ENCODE measurements around the gene RAB24. TPM values are rescaled to one million over a fixed set of nuclear protein-coding genes. Genes with fewer than 3 reads are reported as not detected.
"Not testable (repeated sequence)": the region's sequence is repeated elsewhere in the genome, so short reads cannot be mapped to it uniquely, and the experiment has no call there.

Gene RAB24
- total RNA-seq, 1 donor from 2014 or later, result 61.0 TPM

DNA sequence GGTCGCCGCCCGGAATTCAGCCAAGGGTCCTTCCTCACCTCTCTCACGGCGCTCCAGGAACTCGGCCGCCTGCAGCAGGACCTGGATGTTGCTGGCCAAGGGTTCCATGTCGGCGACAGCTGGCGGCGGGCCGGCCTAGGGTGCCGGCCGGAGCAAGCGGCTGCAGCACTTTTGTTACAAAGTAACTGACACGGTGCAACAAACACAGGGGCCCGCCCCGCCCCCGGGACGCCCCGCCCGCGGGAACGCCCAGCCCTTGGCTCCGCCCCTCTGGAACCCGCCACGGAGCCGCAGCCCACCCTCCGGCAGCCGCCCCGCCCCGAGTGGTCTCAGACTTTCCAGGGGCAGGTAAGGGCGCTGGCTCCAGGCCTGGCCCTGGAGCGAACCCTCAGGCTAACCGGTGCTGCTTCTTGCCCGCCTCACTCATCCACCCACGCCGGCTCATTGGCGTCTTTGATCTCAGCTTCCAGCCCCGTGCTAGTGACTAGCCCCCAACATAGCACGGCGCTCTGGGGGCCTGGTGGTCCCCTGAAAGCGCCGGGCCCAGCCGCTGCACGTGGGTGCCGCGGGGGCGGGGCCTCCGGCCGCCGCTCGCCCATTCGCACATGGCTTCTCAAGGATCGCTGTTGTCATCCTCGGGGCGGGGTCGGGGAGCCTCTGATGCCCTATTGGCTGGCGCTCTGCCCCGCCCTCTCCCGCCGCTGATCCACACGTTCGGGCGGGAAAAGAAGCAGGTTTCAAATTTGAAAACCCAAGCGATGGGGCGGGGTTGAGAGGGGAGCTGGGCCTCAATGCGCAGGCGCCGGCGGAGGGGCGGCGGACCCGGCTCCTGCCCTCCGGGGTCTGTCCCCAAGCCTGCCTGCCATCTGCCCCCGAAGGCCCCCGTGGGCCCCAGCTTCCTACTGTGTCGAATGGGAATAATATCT is 8.5 kb upstream of the RAB24 start, which contains the start of gene MXD3:
MXD3 (minus strand) TSS at position 176 of the 926 bp plus-strand sequence; CDS start at position 108, 68 bp downstream.
- DNase-seq (ENCODE audit: low spot score), result peak; percentile 96

- no peak for DNase-seq (ENCODE audit: low spot score)
Observed at GRCh38 chr5:177311392-177311722, 7.8 kb upstream of the RAB24 start.

- no peak for DNase-seq (ENCODE audit: low spot score)
Observed at GRCh38 chr5:177310757-177311391, 7.4 kb upstream of the RAB24 start.

DNA sequence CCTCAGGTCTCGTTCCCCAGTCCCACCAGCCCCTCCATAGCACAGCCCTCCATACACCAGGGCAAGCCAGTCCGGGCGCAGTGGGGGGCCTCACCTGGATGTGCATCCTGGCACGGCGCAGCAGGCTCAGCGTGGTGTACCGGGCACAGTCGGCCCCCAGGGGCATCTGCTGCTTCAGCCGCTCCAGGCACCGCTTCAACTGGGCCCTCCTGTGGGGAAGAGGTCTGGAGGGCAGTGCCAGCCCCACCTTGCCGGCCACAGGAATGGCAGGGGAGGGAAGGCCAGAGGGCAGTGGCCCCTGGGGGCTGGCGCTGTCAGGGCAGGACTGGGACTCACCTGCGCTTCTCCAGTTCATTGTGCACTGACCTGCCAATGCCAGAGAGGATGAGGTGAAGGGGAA is 6.8 kb upstream of the RAB24 start:
- DNase-seq (ENCODE audit: low spot score), result no peak

GRCh38 chr5:177309351-177310191 is 6.1 kb upstream of the RAB24 start:
- DNase-seq (ENCODE audit: low spot score), result peak; percentile 70

GRCh38 chr5:177308740-177309139 is 5.2 kb upstream of the RAB24 start:
- DNase-seq (ENCODE audit: low spot score), result no peak

DNA sequence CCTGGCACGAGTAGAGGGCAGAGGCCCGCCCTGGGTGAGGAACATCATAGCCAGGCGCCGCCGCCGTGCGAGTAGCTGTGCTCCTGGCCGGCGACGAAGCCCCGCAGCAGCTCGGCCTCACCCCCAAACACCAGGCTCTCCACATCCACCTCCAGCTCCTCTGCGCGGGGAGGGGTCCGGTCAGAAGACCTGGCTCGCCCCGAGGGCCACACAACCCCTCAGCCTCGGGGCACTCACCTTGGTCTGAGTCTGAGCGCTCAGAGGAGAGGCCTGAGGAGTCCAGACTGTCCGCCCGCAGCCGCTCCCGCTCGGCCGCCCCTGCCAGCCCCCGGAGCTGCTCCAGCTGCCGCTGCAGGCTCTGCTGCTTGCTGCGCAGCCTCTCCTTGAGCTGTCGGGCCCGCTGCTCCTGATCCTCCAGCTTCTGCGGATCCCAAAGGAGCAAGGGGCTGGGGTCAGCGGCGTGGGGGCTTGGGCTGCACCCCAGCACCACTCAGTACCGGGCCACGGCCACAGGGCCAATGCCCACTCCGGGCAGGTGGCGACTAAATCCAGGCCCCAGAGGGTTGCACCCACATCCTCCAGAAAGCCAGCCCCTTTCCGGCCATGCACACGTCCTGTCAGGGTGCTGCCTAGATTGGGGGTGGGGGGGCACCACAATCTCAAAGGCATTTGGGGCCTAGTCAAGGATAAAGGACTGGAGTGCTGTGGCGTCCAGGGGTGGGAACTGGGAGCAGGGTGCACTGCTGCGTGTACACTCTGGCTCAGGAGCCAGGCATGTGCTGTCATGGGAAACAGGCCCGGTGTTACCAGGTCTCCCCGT is 4.2 kb upstream of the RAB24 start:
- DNase-seq (ENCODE audit: low spot score), result no peak

DNA sequence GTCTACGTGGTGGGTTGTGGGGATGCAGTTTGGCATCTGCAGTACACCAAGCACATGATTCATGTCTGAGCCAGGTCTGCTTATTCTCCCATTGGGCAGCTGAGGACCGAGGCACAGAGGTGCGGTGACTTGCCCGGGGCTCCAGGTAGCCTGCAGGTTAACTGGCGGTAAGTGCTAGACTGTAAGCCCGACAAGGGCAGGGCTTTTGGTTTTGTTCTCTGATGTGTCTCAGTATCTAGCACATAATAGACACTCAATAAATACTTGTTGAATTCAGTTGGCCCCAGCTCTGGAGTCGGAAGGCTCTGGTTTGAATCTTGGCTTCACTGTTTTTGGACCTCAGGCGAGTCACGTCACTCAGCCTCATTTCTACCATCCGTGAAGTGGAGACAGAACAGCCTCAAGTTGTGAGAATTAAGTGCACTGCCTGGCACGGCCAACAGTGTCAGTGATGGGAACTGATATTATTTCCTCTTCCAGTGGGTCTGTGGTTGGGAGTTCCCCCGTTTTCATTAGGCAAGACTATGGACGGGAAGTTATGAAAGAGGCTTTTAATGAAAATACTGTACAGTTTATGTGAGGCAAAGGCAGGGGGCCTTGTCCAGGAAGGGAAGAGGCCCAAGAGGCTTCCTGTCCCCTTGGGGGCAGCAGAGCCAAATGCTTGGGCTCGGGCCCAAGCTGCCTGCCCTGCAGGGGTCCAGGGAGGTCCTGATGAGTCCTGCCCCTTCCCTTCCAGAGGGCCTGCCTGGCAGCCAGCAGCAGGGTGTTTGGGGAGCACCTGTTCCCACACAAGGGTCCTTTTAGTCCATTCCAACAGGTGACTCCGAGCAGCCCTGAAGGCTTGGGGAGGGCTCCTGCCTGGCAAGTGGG is 3.4 kb upstream of the RAB24 start:
- no peak for DNase-seq (ENCODE audit: low spot score)

DNA sequence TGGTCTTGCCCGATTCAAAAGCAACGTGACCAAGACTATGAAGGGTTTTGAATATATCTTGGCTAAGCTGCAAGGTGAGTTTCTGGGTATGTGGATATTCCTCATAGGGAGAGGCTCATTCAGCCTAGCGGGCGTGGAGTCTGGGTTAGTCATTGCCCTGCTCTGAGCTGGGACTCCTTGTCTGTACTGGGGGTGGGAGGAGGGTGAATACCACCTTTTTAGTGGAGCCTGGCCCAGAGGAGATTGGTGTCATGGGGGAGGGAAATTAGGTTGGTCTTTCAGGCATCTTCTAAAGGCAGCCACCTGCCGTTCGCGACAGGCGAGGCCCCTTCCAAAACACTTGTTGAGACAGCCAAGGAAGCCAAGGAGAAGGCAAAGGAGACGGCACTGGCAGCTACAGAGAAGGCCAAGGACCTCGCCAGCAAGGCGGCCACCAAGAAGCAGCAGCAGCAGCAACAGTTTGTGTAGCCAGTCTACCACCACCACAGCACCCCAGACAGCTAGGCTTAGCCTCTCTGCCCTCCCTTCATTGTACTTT is 2.7 kb upstream of the RAB24 start:
- not testable (repeated sequence) for DNase-seq (ENCODE audit: low spot score)

- no peak for DNase-seq (ENCODE audit: low spot score)
Observed at GRCh38 chr5:177304392-177305119, 1.0 kb upstream of the RAB24 start.

- no peak for DNase-seq (ENCODE audit: low spot score)
Observed at GRCh38 chr5:177303925-177304391, 439 bp upstream of the RAB24 start.

GRCh38 chr5:177302354-177303110 is 987 bp downstream of the RAB24 start:
- no peak for DNase-seq (ENCODE audit: low spot score)

DNA sequence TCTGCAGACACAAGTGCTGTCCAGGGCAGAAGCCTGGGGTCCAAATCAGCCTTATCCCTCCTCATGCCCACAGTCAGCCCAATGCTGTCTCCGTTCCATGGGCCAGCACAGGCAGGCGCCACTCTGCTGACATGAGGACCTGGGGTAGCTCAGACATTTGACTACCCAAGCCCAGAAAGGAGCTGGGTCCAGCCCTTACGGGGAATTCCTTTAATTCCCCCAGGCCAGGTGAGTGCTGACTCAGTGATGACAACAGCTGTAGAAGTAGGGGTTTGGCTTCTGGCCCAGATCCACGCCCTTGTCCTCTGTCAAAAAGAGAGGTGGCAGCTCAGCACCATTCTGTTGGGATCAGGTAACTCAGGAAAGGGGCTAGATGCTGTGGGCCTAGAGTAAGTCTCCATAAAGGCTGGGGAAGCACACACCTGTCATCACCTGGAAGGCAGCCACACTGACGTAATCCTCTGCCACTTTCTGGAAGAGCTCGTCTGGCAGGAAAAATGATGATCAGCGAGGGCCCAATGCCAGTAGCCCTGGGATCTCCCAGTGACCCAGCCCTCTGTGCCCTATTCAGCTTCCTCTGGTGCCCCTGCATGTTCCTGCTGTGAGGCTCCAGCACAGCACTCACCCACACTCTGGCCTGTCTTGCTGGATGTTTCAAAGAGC is 1.9 kb downstream of the RAB24 start:
- DNase-seq (ENCODE audit: low spot score), result peak; percentile 91

DNA sequence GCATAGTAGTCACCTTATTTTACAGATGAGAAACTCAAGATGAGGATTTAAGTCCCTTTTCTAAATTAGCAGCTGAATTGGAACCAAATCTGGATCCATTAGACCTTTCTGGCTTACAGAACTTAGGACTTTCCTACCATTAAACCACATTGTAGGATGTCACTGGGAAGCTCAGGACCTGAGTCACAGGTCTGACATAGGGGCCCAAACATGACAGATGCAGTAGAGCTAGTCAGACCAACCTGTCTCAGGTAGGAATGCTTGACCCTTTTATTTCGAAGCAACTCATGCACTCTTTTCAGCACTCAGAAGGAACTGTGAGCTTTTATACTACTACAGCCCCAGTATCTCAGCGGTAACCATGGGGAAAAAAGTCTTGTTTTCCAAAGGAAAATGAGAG is 2.6 kb downstream of the RAB24 start:
- DNase-seq (ENCODE audit: low spot score), result no peak

DNA sequence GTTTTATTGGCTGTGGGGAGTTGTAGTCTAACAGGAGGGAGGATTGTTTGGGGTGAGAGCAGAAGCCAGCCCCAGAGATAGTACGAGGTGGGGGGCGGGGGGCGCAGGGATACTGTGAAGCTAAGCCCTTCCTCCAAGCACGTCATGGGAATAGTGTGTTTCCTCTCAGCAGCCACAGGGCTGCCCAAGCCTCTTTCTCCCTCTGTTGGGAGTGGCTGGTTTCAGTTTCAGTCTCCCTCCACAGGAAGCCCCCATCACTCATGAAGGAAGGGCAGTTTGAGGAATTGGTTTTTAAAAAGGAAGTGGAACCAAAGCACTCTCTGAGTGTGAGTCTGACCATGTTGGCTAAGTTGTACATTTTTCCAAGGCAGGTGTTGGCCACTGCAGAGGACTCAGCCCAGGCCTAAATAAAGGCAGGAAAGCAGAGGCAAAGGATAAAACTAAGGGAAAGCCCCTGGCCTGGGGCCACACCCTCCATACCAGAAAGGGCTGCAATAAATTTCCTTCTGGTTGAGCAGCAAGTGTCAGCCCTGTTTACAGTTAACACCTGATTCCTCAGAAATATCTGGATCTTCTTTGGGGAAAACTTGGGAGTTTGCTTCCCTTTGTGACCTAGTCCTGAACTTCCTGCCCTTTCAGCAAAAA is 3.2 kb downstream of the RAB24 start:
- DNase-seq (ENCODE audit: low spot score), result peak; percentile 64

GRCh38 chr5:177299697-177300096 is 3.8 kb downstream of the RAB24 start:
- no peak for DNase-seq (ENCODE audit: low spot score)

DNA sequence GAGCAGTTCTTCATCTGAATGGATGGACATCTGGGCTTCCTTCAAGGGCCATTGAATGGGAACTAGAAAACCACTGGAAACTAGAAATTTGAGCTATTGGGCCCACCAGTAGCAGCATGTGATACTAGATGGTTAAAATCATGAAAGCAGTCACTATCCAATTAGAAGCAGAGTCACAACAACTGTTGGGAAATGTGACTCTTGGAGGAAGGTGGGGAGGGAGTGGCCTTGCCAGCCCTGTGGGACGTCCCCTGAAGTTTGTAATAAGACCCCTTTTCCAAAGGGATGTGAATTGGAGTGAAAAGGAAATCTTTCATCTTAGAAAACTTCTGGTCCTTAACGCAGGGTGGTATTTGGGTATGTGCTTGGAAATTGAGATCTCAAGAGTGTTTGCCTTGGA is 5.6 kb downstream of the RAB24 start:
- no peak for DNase-seq (ENCODE audit: low spot score)

Data from mucosa of gallbladder (tissue), 1 donor.